Mucosa of descending colon (tissue), 3 donors: Measurements from ENCODE around the gene UBR3. TPM values are rescaled to one million over a fixed set of nuclear protein-coding genes. Genes with fewer than 3 reads are reported as not detected.
"Not testable (repeated sequence)": the region's sequence is repeated elsewhere in the genome, so short reads cannot be mapped to it uniquely, and the experiment has no call there.

Experiments used
- ATAC-seq: fragments of 200-7000 bp; cut with Tn5 transposase; one replicate; pipeline ENCODE4 v1.9.1; 2020; ENCODE audit warnings: mild to moderate bottlenecking, moderate library complexity
- DNase-seq, 3 donors: peaks; one replicate each; pipeline ENCODE4 v3.0.0-alpha.2; 2020
- H3K36me3 ChIP-seq: fragments of 200-600 bp; one replicate; pipeline ENCODE4 v1.8.0; 2021; ENCODE audit warnings: low read depth, mild to moderate bottlenecking
- H3K4me1 ChIP-seq: fragments of 200-600 bp; one replicate; pipeline ENCODE4 v1.8.0; 2021; ENCODE audit warnings: low read depth, mild to moderate bottlenecking
- H3K4me3 ChIP-seq: fragments of 200-600 bp; one replicate; pipeline ENCODE4 v1.8.0; 2021; ENCODE audit warnings: mild to moderate bottlenecking
- H3K9me3 ChIP-seq: fragments of 200-600 bp; one replicate; pipeline ENCODE4 v1.8.0; 2021; ENCODE audit warnings: mild to moderate bottlenecking
- CTCF ChIP-seq: fragments of 200-600 bp; IDR thresholded peaks from one replicate; pipeline ENCODE4 v1.8.0; 2022; ENCODE audit warnings: antibody characterized with exemption, mild to moderate bottlenecking
- intact Hi-C, 2 donors: fragments of 100-400 bp; cut with DNase I in 1 of 2; cut with micrococcal nuclease in 1 of 2; formaldehyde crosslinking; loops; one replicate each; pipeline versions ENCODE4 v1.11.0 to v1.11.1; 2022; cut with DNase I, micrococcal nuclease
- total RNA-seq, 3 donors: library from RNA; stranded (reverse); fragmentation: NEBNext Ultra II Directional in 2 of 3; extraction: Animal tissue kit (Norgen Biotek cat#: 25700) in 2 of 3; gene quantifications; one replicate each; pipeline versions ENCODE4 v1.2.1 to v1.2.4, GENCODE V29; 2021 to 2023
- donor health status: DM: no; HTN: no; CAD: no; lungs with moderate emphysema.
- donor health status: DM: no; HTN: no; CAD: no.
- donor health status: DM: no; HTN: yes; CAD: no.

Gene UBR3
- total RNA-seq, 3 donors from 2014 or later: 32.5 to 65.8 (median 39.6) TPM

- TF ChIP-seq CTCF: no peak
- Histone ChIP-seq H3K4me3 (no peak overlapping the region), H3K9me3 (no peaks in the 10 kb centered on the region), H3K36me3 (peaks cover 4% of the 10 kb centered on the region), H3K4me1 (no peaks in the 10 kb centered on the region)
- intact Hi-C loops: no loop called here
- ATAC-seq (no peak), DNase-seq (no peak)
Observed at GRCh38 chr2:169803480-169803879, 23.8 kb upstream of the UBR3 start.

DNA sequence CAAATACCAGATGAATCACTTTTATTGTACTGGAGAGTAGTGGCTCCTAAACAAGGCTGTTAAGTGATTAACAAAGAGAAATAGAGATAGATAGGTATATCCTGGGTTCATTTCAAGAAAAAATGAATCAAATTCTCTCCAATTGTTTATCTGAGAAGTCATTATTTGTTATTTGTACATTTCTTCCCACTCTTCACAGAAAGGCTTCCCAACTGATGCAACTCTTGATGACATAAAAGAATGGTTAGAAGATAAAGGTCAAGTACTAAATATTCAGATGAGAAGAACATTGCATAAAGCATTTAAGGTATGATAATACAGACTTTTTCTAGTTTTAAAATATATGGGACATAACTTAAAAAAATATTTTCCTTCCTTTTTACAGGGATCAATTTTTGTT lies 20.7 kb upstream of the UBR3 start:
- Histone ChIP-seq H3K4me1 (no peaks in the 10 kb centered on the region), H3K36me3 (peaks cover 15% of the 10 kb centered on the region), H3K9me3 (no peaks in the 10 kb centered on the region), H3K4me3 (no peak overlapping the region)
- DNase-seq (no peak), ATAC-seq (no peak)
- no peak for TF ChIP-seq CTCF
- intact Hi-C loops: no loop called here

- ATAC-seq (no peak), DNase-seq (no peak)
- no peaks in the 10 kb centered on the region for H3K9me3 ChIP-seq
- peaks cover 15% of the 10 kb centered on the region for H3K36me3 ChIP-seq
- intact Hi-C loops: no loop called here
- TF ChIP-seq CTCF: no peak
- H3K4me1 ChIP-seq: no peaks in the 10 kb centered on the region
- no peak overlapping the region for H3K4me3 ChIP-seq
Observed at GRCh38 chr2:169808221-169808620, 19.0 kb upstream of the UBR3 start.

DNA sequence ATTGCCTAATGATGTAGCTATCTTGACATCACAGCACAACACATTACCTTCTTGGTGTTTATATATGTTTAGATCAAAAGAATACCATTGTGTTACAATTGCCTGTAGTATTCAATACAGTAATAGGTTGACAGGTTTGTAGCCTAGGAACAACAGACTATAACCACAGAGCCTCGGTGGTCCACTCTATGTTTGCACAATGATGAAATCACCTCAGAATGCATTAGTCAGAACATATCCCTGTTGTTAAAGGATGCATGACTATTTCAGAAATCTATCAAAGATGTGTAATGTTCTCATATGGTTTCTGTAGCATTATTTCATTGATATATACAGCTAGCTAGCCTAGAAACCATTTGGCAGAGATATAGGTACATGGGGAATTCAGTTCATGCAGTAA lies 11.4 kb upstream of the UBR3 start:
- DNase-seq (no peak), ATAC-seq (no peak)
- intact Hi-C loops: no loop called here
- H3K4me1 ChIP-seq: no peaks in the 10 kb centered on the region
- H3K4me3 ChIP-seq: no peak overlapping the region
- no peaks in the 10 kb centered on the region for H3K9me3 ChIP-seq
- peaks cover 5% of the 10 kb centered on the region for H3K36me3 ChIP-seq
- TF ChIP-seq CTCF: no peak

DNA sequence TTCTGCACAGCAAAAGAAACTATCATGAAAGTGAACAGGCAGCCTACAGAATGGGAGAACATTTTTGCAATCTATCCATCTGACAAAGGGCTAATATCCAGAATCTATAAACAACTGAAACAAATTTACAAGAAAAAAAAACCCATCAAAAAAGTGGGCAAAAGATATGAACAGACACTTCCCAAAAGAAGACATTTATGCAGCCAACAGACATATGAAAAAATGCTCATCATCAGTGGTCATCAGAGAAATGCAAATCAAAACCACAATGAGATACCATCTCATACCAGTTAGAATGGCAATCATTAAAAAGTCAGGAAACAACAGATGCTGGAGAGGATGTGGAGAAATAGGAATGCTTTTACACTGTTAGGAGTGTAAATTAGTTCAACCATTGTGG lies 10.3 kb upstream of the UBR3 start:
- intact Hi-C loops, DNase-seq, H3K4me1 ChIP-seq, ATAC-seq, H3K9me3 ChIP-seq, H3K36me3 ChIP-seq, H3K4me3 ChIP-seq: not testable (repeated sequence)

DNA sequence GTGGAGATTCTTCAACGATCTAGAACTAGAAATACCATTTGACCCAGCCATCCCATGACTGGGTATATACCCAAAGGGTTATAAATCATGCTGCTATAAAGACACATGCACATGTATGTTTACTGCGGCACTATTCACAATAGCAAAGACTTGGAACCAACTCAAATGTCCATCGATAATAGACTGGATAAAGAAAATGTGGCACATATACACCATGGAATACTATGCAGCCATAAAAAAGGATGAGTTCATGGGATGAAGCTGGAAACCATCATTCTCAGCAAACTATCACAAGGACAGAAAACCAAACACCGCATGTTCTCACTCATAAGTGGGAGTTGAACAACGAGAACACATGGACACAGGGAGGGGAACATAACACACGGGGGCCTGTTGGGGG lies 9.9 kb upstream of the UBR3 start:
- intact Hi-C loops, DNase-seq, H3K4me1 ChIP-seq, H3K9me3 ChIP-seq, H3K4me3 ChIP-seq, H3K36me3 ChIP-seq, ATAC-seq: not testable (repeated sequence)

- no peak for ATAC-seq
- no peaks in the 10 kb centered on the region for H3K36me3 ChIP-seq
- intact Hi-C loops: no loop called here
Observed at GRCh38 chr2:169818241-169818640, 9.0 kb upstream of the UBR3 start.

More at GRCh38 chr2:169818241-169818640, 9.0 kb upstream of the UBR3 start:
- no peak for DNase-seq
- peaks cover 3% of the 10 kb centered on the region for H3K4me1 ChIP-seq
- H3K9me3 ChIP-seq: no peaks in the 10 kb centered on the region
- H3K4me3 ChIP-seq: no peak overlapping the region
- no peak for TF ChIP-seq CTCF
